ENCODE data around the gene NAV3. TPM values are rescaled to one million over a fixed set of nuclear protein-coding genes. Genes with fewer than 3 reads are reported as not detected.

Gene NAV3
- total RNA-seq, 1 experiment from 2014 or later, result 6.8 TPM

- TF ChIP-seq EZH2phosphoT487 (IDR thresholded peaks at IDR 0.05; ENCODE audit: borderline replicate concordance, low read length), result no peak
- Histone ChIP-seq H3K36me3 (ENCODE audit: low read depth, low read length) (no peaks in the 10 kb centered on the region), H2AFZ (ENCODE audit: low read length) (no peak overlapping the region), H3K27me3 (ENCODE audit: low read length) (no peaks in the 10 kb centered on the region), H3K9me3 (ENCODE audit: low read length) (no peaks in the 10 kb centered on the region), H3K9me2 (replicated peaks; ENCODE audit: low read length) (no peaks in the 10 kb centered on the region), H3K4me2 (ENCODE audit: low read length) (no peak overlapping the region), H3K4me3 (ENCODE audit: low read length) (no peak overlapping the region), H4K20me1 (ENCODE audit: low read length) (no peaks in the 10 kb centered on the region), H3K4me1 (ENCODE audit: insufficient read depth, low read length) (no peaks in the 10 kb centered on the region), H3K27ac (ENCODE audit: low read length) (no peak overlapping the region), H3K79me2 (ENCODE audit: low read length) (no peaks in the 10 kb centered on the region), H3F3A (ENCODE audit: low read length, unreplicated experiment) (no peaks in the 10 kb centered on the region), H3K9ac (ENCODE audit: low read length) (no peak overlapping the region)
- ATAC-seq (no peak), DNase-seq (no peak)
- BruUV-seq (replicated peaks), result no TSS peak
- POLR2A ChIA-PET (ENCODE audit: unreplicated experiment), result no interaction called here
- CTCF ChIA-PET, result no interaction called here
- intact Hi-C loops (cut with micrococcal nuclease), result no loop called here
These were observed 188.2 kb downstream of the NAV3 start for GRCh38 chr12:78018939-78019338.

- no peaks in the 10 kb centered on the region for H3K9me3 ChIP-seq (ENCODE audit: low read length)
- H4K20me1 ChIP-seq (ENCODE audit: low read length), result no peaks in the 10 kb centered on the region
- H3K9me2 ChIP-seq (replicated peaks; ENCODE audit: low read length), result no peaks in the 10 kb centered on the region
- ATAC-seq, result no peak
- no peak overlapping the region for H3K4me3 ChIP-seq (ENCODE audit: low read length)
- no peaks in the 10 kb centered on the region for H3K4me1 ChIP-seq (ENCODE audit: insufficient read depth, low read length)
- POLR2A ChIA-PET (ENCODE audit: unreplicated experiment), result interaction anchor here (0.5 kb wide), 1 partner anchor 711 kb away, joined by 7 read pairs; no protein-coding TSS in a partner anchor
- H3K27me3 ChIP-seq (ENCODE audit: low read length), result no peaks in the 10 kb centered on the region
- H3K27ac ChIP-seq (ENCODE audit: low read length), result no peak overlapping the region
- intact Hi-C loops (cut with micrococcal nuclease), result no loop called here
- no peak for TF ChIP-seq EZH2 (IDR thresholded peaks at IDR 0.05; ENCODE audit: low read length, unreplicated experiment)
- TF ChIP-seq EZH2phosphoT487 (IDR thresholded peaks at IDR 0.05; ENCODE audit: borderline replicate concordance, low read length), result no peak
- TF ChIP-seq CTCF (conservative IDR thresholded peaks at IDR 0.05; ENCODE audit: low read depth, low read length), result no peak
- H3K79me2 ChIP-seq (ENCODE audit: low read length), result no peaks in the 10 kb centered on the region
- CTCF ChIA-PET, result no interaction called here
- no peaks in the 10 kb centered on the region for H3F3A ChIP-seq (ENCODE audit: low read length, unreplicated experiment)
- no peaks in the 10 kb centered on the region for H3K36me3 ChIP-seq (ENCODE audit: low read depth, low read length)
- no peak overlapping the region for H3K4me2 ChIP-seq (ENCODE audit: low read length)
- H2AFZ ChIP-seq (ENCODE audit: low read length), result no peak overlapping the region
- DNase-seq, result no peak
- no peak overlapping the region for H3K9ac ChIP-seq (ENCODE audit: low read length)
- no TSS peak for BruUV-seq (replicated peaks)
These were observed 197.7 kb downstream of the NAV3 start for GRCh38 chr12:78028426-78028825.

DNA sequence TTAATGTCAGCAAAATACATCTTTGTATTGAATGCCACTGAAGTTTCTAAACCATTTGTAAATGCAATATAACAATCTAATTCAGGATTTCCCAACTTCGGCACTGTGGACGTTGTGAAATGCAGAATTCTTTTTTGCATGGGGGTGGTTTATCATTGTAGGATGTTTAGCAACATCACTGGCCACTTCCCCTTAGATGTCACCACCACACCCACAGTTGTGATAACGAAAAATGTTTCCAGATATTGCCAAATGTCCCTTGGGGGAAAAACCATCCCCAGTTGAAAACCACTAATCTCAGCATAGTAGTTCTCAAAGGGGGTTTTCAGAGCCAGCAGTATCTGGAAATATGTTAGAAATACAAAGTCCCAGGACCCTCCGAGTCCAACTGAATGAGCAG, 203.3 kb downstream of the NAV3 start:
- no peaks in the 10 kb centered on the region for H3F3A ChIP-seq (ENCODE audit: low read length, unreplicated experiment)
- no peaks in the 10 kb centered on the region for H3K9me2 ChIP-seq (replicated peaks; ENCODE audit: low read length)
- CTCF ChIA-PET, result no interaction called here
- POLR2A ChIA-PET (ENCODE audit: unreplicated experiment), result no interaction called here
- no peak for TF ChIP-seq EZH2 (IDR thresholded peaks at IDR 0.05; ENCODE audit: low read length, unreplicated experiment)
- no peak for TF ChIP-seq EZH2phosphoT487 (IDR thresholded peaks at IDR 0.05; ENCODE audit: borderline replicate concordance, low read length)
- TF ChIP-seq CTCF (conservative IDR thresholded peaks at IDR 0.05; ENCODE audit: low read depth, low read length), result no peak
- H4K20me1 ChIP-seq (ENCODE audit: low read length), result no peaks in the 10 kb centered on the region
- no TSS peak for BruUV-seq (replicated peaks)
- H3K79me2 ChIP-seq (ENCODE audit: low read length), result no peaks in the 10 kb centered on the region
- H2AFZ ChIP-seq (ENCODE audit: low read length), result no peak overlapping the region
- H3K27ac ChIP-seq (ENCODE audit: low read length), result no peak overlapping the region
- H3K4me2 ChIP-seq (ENCODE audit: low read length), result no peak overlapping the region
- H3K4me1 ChIP-seq (ENCODE audit: insufficient read depth, low read length), result no peaks in the 10 kb centered on the region
- DNase-seq (no peak), ATAC-seq (no peak)
- intact Hi-C loops (cut with micrococcal nuclease), result no loop called here
- H3K9me3 ChIP-seq (ENCODE audit: low read length), result no peaks in the 10 kb centered on the region
- no peaks in the 10 kb centered on the region for H3K36me3 ChIP-seq (ENCODE audit: low read depth, low read length)
- H3K4me3 ChIP-seq (ENCODE audit: low read length), result no peak overlapping the region
- no peak overlapping the region for H3K9ac ChIP-seq (ENCODE audit: low read length)
- H3K27me3 ChIP-seq (ENCODE audit: low read length), result no peaks in the 10 kb centered on the region

Data from PC-3 (cell line).